Activated CD4-positive, alpha-beta T cell treated with anti-CD3 and anti-CD28 coated beads for 24 hours (primary cell): ENCODE measurements around the gene SYS1.
A peak's percentile ranks its signal among the peaks of the same experiment; 100 is the strongest.
"Not testable (repeated sequence)": the region's sequence is repeated elsewhere in the genome, so short reads cannot be mapped to it uniquely, and the experiment has no call there.

Experiments
- DNase-seq, 2 donors: peaks; one replicate each; pipeline ENCODE4 v3.0.0-alpha.2; 2020; ENCODE audit warnings: low read depth in 2 of 2

Gene SYS1

GRCh38 chr20:45339799-45340198, 23.2 kb upstream of the SYS1 start:
- no peak for DNase-seq

DNA sequence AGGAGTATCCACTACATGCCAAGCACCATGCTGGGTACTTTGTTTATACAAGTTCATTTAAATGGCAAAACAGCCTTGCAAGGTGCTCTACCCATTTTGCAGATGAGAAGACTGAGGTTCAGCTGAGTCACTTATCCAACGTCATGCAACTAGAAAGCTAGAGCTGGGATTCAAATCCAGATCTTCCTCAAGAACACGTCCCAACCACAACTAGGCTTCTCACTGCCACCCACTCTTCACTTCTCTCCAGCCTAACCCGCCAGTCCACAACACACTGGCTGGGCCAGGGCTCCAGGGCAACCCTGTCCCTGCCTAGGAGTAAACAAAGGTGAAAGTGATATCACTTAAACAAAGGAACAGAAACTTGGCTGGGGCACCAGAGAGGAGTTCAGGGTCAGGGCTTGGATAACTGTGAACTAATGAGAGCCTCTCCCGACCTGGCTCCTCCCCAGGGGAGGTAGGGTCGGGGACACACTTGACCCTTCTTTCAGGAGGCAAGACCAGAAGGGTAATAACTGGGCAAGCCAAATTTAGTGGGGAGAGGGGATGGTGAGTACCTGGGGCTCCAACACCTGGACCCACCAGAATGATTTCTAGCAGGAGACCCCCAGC, 22.6 kb upstream of the SYS1 start:
- DNase-seq: no peak

GRCh38 chr20:45340951-45341350, 22.0 kb upstream of the SYS1 start:
- no peak for DNase-seq

DNA sequence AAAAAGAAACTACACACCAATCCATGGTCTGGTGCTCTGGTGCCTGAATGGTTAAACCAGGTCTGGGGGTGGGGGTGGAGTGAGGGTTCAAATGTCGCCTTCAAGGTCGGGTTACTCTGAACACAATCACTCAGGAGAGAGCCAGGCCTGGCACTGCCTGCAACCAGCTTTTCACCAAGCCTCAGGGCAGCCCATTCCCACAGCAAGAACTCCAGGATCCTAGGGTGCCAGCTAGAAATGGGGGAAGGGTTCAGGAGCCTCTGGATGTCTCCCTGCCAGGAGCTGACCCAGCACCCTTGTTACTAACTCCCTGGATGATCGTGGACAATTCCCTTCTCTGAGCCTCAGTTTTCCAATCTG, 21.4 kb upstream of the SYS1 start:
- DNase-seq: no peak

DNA sequence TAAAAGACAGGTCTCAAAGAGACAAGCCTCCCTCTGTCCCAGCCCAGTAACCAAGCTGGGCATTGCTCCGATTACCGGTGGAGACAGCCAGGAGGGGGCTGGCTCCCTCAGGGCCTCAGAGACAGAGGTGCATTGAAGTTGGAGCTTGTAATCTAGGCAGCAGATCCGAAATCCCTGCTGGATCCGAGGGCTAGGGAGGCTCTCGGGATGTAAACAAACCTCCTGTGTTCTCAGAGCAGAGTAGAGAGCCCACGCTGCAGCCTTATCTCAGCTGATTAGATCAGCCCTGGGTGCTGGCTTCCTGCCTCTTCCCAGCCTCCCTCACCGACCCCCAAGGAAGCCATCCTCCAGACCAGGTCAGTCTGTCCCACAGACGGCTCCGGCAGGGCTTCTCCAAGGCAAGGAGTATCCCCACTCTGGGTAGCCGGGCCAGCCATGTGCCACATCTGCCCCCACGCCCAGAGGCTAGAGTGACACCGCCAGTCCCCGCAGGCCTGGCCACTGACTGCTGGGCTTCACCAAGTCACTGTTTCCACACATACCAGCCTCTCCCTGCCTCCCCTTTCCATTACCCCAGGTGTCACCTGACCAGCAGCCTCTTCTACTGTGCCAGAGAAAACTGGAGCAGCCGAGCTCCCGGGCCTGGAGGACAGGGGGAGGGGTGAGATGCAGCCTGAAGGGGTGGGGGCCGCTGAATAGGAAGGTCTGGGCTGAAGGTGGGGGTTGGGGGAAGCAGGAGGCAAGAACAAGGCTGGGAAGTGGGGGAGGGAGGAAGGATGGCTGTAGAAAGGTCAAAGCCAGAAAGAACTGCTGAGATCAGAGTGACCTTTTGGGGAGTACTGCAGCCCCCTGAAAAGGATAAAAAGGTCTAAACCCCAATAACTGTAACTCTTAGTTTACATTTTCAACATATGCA, 20.8 kb upstream of the SYS1 start:
- DNase-seq: no peak

DNA sequence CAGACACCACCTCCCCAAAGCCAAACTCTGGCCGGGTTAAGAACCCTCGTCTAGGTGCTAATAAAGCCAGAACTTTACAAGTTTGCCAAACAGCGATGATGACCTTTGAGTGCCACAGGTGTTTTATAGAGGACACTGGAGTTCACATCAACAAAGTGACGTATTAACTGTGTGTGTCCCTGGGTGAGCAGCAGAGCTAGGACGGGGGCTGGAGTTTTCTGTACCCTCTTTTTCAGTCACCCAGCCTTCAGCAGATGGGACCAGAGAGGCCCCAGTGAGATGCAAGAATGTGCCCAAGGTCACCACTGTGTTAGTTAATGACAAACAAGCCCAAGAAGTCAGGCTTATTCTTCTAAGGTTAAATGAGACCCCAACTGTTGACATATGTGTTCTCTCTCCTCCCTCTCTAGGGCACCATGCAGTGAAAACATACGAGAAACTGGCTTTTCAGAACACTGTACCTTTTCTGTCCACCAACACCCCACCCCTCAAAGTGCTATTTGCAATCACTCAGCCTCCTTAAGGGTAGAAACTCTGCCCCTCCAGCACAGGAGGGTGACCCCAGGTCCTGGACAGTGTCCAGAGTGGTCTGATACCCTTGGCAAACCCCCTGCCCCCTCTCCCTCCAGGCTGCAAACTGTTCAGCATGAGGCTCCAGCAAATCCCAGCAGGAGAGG, 20.0 kb upstream of the SYS1 start:
- DNase-seq: no peak

DNA sequence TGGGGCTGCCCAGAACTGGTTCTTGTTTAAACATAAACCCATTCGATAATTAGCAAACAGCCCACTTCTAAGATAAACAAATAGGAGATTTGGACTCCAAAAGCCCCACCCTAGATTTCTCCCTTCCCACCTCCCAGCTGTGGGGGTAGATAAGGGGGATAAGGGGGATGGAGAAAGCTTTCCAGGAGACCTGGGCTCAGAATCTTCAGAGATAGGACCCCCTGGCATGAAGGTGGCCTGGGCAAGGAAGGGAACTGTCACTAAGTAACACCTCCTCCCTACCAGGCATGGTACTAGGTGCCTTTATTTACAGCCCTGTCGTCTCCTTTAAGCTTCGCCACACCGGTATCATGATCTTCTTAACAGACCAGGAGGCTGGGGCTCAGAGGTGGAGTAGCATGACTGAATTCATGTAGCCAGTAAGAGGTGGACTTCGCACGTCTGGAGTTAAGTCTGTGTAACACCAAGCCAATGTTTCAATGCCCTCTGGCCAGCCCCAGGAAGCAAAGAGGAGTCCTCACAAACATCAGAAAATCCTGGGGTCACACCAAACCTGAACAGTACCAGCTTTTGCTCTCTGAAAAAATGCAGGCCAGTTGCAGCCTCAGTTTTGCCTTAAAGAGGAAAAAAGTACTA, 19.3 kb upstream of the SYS1 start:
- DNase-seq: no peak

GRCh38 chr20:45344168-45344860, 18.6 kb upstream of the SYS1 start:
- DNase-seq: no peak

- no peak for DNase-seq
These were observed 17.6 kb upstream of the SYS1 start for GRCh38 chr20:45345104-45345936.

- DNase-seq: no peak
These were observed 16.7 kb upstream of the SYS1 start for GRCh38 chr20:45346291-45346718.

GRCh38 chr20:45346851-45347250, 16.1 kb upstream of the SYS1 start:
- no peak for DNase-seq

DNA sequence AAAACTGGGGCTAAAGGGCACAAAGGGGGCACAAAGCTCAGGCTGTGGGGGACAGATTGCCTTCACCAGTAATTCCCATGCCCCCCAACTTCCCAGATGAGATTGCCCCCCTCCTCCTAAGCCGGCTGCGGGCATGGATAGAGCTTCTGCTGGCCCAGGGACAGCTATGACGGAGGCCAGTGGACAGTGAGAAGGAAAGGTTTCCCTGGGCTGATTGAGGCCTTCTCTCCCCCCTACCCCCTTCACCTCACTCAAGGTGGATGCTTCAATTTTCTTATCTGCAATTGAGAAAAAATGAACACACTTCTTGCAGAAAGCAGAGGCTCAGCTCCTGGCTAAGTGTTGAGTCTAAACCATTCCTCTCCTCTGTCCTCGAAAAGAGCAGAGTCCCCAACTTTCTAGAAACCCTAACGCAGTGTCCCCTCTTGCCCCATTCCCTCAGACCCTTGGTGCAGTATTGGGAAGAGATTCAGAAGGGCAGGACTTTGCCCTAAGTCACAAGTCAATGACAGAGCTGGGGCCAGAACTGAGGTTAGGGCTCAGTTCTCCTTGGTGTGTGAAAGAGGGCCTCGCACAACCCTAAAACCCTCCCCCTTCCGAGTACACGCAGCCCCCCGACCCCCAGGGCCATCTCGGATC, 15.5 kb upstream of the SYS1 start:
- no peak for DNase-seq

DNA sequence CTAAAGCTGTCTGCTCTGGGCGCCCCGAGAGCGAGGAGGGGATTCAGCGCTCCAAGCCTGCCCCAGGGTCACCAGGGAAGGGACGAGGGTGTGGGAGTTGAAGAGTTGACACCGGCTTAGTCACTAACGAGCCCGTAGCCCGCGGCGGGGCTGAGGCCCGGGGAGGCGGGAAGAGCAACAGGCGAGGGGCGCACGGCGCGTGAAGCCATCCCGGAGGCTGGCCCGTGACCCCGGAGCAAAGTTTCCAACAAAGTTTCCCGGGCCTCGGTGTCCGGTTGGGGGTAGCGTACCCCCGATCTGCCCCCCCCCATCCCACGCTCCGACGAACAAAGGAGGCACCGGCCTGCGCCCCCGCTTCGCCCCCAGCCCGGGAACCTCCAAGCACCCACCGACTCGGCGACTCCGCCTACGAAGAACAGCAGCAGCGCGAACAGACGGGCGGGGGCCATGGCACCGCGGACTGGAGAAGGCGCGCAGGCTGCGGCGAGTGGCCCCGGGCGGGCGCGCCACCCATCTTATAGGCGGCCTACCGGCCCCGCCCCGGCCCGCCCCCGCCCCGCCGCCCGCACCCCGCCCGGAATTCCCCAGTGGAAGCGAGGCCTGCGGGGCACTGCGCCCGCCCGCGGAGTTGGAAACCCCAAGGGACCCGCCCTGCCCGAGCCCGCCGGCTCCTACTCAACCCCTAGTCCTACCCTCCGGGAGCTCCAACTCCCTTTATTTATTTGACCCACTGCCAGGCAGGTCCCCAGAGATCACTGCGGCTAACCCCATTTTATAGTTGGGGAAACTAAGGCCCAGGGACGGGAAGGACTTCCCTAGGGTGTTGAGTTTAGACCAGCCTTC, 14.8 kb upstream of the SYS1 start, which contains the start of gene SDC4:
TSS of gene SDC4 (minus strand) at position 489 of the 843 bp plus-strand sequence. CDS start at position 449, 40 bp downstream.
- peak; percentile 41 to 55 for DNase-seq

DNA sequence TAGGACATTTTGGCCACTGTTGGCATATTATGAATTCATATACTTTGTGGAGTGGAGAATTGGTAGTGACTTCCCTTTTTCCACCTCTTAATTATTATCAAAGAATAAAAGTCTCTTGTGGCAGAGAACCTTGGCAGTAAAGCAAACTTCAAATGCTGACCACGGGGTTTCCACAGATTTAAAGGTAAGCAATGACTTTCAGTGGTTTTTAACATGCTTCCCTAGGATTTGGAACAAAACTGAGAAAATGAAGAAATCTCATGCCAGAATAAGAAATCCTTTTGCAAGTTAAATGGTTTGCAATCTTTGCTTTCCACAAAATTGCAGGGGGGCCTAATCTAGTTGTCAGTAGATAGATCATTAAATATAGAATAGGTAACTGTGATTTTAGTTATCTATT, 12.7 kb upstream of the SYS1 start:
- no peak for DNase-seq

GRCh38 chr20:45350795-45351194, 12.2 kb upstream of the SYS1 start:
- not testable (repeated sequence) for DNase-seq

- DNase-seq: no peak
These were observed 10.2 kb upstream of the SYS1 start for GRCh38 chr20:45352729-45353128.

DNA sequence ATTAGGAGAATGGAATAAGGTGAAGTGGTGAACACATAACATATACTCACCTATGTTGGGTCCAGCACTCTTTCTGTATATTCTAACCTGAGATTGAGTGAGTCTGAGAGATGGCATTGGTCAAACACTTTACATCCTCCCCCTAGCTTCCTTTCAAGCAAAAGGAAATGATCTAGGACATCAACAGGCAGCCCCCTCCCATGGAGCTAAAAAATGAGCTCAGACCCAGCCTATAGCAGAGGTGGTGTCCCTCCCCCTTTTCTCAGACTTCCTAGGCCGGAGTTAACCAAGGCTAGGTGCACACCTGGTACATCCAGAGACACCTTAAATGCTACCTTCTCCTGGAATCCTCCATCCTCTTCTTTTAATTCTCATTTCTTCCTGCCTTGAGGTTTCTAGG, 9.2 kb upstream of the SYS1 start:
- no peak for DNase-seq

DNA sequence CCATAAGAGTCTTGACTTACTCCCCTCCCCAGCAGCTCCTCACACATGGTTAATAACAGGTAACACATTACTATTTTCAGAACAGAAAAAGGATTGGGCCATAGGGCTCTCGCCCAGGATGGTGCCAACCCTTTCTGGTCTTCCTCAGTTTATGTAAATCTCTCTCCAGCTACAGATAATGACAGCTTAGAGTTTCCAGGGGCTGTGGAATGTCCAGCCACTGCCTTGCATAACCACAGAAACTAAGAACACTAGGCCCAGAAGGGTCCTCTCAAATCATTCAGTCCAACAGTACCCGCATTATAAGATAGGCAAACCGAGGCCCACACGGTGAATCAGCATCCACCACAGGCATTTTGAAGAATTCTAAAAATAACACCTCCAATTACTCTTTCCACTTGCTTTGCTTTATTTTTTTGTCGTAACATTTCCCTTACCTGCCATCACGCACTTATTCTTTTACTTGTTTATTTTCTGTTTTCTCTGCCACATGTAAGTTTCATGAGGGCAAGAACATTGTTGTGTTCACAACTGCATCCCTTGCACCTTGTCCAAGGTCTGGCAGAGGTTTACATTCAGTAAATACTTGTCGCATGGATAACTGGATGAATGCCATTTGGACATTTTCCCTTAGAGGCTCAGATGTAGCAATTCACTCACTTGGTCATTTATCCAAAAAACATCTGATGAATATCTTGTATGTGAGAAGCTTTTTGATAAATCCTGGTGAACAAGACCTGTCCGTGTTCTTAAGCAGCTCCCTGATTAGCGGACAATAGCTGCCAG, 8.3 kb upstream of the SYS1 start:
- no peak for DNase-seq
